Measurements from ENCODE around the gene AWAT1. TPM values are rescaled to one million over a fixed set of nuclear protein-coding genes. Genes with fewer than 3 reads are reported as not detected.

Gene AWAT1
- total and polyA plus RNA-seq, 2 experiments from 2014 or later, result not detected

- Histone ChIP-seq H4K20me1 (ENCODE audit: insufficient read depth, poor library complexity, severe bottlenecking) (no peaks in the 10 kb centered on the region), H3K9me3 (ENCODE audit: low read depth) (no peaks in the 10 kb centered on the region), H3K4me3 (no peak overlapping the region), H3K4me1 (ENCODE audit: insufficient read depth) (peaks cover 12% of the 10 kb centered on the region), H3K27me3 (no peaks in the 10 kb centered on the region), H3K9me2 (replicated peaks; ENCODE audit: insufficient read depth) (no peaks in the 10 kb centered on the region), H3K79me2 (no peaks in the 10 kb centered on the region), H2AFZ (no peak overlapping the region), H3K4me2 (no peak overlapping the region), H3K36me3 (replicated peaks; ENCODE audit: insufficient read depth, low read depth) (no peaks in the 10 kb centered on the region), H3K27ac (peak overlapping the region; percentile 90)
- WGBS (ENCODE audit: low lambda C conversion rate, missing lambda C conversion rate), result 75% methylated on average over 2 of the region's 2 CpGs
- DNase-seq (ENCODE audit: low spot score), result no peak
- TF ChIP-seq CTCF (IDR thresholded peaks at IDR 0.05; ENCODE audit: poor library complexity) (no peak), EZH2 (IDR thresholded peaks at IDR 0.05; ENCODE audit: borderline replicate concordance) (no peak), EZH2phosphoT487 (IDR thresholded peaks at IDR 0.05; ENCODE audit: low read depth, severe bottlenecking, unreplicated experiment) (no peak)
Observed at GRCh38 chrX:70252491-70252890, 18.0 kb downstream of the AWAT1 start.

GRCh38 chrX:70253377-70254062, 19.1 kb downstream of the AWAT1 start:
- no peak for DNase-seq (ENCODE audit: low spot score)
- Histone ChIP-seq H3K4me2 (no peak overlapping the region), H3K36me3 (replicated peaks; ENCODE audit: insufficient read depth, low read depth) (no peaks in the 10 kb centered on the region), H3K27ac (peak overlapping the region; percentile 90), H2AFZ (no peak overlapping the region), H3K9me2 (replicated peaks; ENCODE audit: insufficient read depth) (no peaks in the 10 kb centered on the region), H4K20me1 (ENCODE audit: insufficient read depth, poor library complexity, severe bottlenecking) (no peaks in the 10 kb centered on the region), H3K27me3 (no peaks in the 10 kb centered on the region), H3K4me1 (ENCODE audit: insufficient read depth) (peaks cover 12% of the 10 kb centered on the region), H3K9me3 (ENCODE audit: low read depth) (no peaks in the 10 kb centered on the region), H3K4me3 (no peak overlapping the region), H3K79me2 (no peaks in the 10 kb centered on the region)
- 64% methylated on average over 3 of the region's 3 CpGs for WGBS (ENCODE audit: low lambda C conversion rate, missing lambda C conversion rate)
- no peak for TF ChIP-seq EZH2phosphoT487 (IDR thresholded peaks at IDR 0.05; ENCODE audit: low read depth, severe bottlenecking, unreplicated experiment)
- no peak for TF ChIP-seq EZH2 (IDR thresholded peaks at IDR 0.05; ENCODE audit: borderline replicate concordance)
- no peak for TF ChIP-seq CTCF (IDR thresholded peaks at IDR 0.05; ENCODE audit: poor library complexity)

GRCh38 chrX:70254063-70254400, 19.6 kb downstream of the AWAT1 start:
- TF ChIP-seq EZH2 (IDR thresholded peaks at IDR 0.05; ENCODE audit: borderline replicate concordance) (no peak), CTCF (IDR thresholded peaks at IDR 0.05; ENCODE audit: poor library complexity) (no peak), EZH2phosphoT487 (IDR thresholded peaks at IDR 0.05; ENCODE audit: low read depth, severe bottlenecking, unreplicated experiment) (no peak)
- no peaks in the 10 kb centered on the region for H3K9me3 ChIP-seq (ENCODE audit: low read depth)
- no peaks in the 10 kb centered on the region for H3K9me2 ChIP-seq (replicated peaks; ENCODE audit: insufficient read depth)
- H2AFZ ChIP-seq, result no peak overlapping the region
- H3K27ac ChIP-seq, result peak overlapping the region; percentile 90
- no peaks in the 10 kb centered on the region for H3K27me3 ChIP-seq
- peaks cover 12% of the 10 kb centered on the region for H3K4me1 ChIP-seq (ENCODE audit: insufficient read depth)
- H3K4me3 ChIP-seq, result no peak overlapping the region
- WGBS (ENCODE audit: low lambda C conversion rate, missing lambda C conversion rate), result 50% methylated on average over 1 of the region's 1 CpG
- no peaks in the 10 kb centered on the region for H3K79me2 ChIP-seq
- DNase-seq (ENCODE audit: low spot score), result no peak
- H3K4me2 ChIP-seq, result no peak overlapping the region
- no peaks in the 10 kb centered on the region for H3K36me3 ChIP-seq (replicated peaks; ENCODE audit: insufficient read depth, low read depth)
- no peaks in the 10 kb centered on the region for H4K20me1 ChIP-seq (ENCODE audit: insufficient read depth, poor library complexity, severe bottlenecking)
